GM18508 (cell line): Measurements from ENCODE around the gene NFKB2.

Experiments used
- ATAC-seq: cut with Tn5 transposase; IDR thresholded peaks from one replicate; pipeline ENCODE4 v1.9.1; 2021; ENCODE audit warnings: moderate number of reproducible peaks; ENCODE audit not compliant: insufficient read depth, unreplicated experiment

NFKB2 gene

DNA sequence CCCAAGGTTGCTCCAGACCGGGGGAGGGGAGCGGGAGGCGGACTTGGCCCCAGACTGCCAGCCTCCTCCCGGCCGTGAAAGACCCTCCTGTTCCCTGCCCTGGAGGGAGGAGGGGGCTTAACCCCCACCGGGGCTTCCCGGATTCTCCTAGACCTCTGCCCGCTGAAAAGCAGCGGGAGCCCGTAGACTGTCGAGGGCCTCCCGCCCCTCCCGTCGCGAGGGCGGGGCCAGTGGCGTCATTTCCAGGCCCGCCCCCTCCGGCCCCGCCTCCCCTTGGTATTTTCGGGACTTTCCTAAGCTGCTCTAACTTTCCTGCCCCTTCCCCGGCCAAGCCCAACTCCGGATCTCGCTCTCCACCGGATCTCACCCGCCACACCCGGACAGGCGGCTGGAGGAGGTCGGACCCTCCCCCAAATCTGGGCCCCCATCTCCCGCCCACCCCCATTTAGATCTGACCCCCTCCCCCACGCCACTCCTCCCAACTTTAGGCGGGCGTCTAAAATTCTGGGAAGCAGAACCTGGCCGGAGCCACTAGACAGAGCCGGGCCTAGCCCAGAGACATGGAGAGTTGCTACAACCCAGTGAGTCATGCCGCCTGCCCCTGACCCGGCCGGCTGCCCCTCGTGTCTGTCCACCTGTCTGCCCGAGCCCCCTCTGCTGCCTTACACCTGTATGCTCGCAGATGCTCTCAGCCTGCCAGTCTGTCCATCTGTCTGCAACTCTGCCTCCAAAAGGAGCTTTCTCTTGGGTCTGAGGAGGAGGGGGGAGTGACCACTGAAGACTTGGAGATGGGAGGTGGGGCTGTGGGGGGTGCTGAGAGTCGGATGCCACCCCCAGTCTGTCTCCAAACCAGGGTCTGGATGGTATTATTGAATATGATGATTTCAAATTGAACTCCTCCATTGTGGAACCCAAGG lies at the start of gene NFKB2:
Gene NFKB2, plus strand, starts transcription at position 306 of the 917 bp plus-strand sequence. Its CDS starts 255 bp downstream, at position 561.
- no peak for ATAC-seq

- ATAC-seq: no peak
These were observed 48.2 kb upstream of the NFKB2 start for GRCh38 chr10:102347236-102347828.

DNA sequence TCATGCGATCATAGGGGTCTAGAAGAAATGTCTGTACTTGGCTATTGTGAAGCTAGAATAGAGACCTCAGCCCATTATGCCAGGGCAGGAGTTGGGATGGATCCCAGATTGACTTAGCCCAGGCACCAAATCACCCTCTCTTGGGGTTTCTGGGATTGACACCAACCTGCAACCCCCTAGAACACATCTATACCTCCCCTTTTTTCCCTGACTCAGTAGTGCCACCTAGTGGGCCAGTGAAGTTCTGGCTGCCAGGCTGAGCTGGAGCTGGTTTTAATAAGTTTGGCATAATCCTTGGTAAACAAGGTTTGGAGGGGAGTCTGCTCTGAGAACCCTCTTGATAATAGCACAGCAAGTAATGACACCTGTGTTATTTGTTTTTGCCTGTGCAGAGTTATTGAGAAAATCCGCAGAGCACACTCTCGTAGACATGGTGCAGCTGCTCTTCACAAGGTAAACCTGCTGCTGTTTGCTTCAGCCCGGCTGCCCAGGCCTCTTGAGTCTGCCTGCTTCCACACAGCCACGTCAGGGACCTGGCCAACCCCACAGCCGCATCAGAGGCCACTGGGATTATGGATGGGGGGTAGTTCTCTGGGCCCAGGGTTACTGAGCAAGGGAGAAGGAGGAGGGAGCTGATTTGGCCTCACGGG lies 43.3 kb upstream of the NFKB2 start:
- ATAC-seq: no peak

DNA sequence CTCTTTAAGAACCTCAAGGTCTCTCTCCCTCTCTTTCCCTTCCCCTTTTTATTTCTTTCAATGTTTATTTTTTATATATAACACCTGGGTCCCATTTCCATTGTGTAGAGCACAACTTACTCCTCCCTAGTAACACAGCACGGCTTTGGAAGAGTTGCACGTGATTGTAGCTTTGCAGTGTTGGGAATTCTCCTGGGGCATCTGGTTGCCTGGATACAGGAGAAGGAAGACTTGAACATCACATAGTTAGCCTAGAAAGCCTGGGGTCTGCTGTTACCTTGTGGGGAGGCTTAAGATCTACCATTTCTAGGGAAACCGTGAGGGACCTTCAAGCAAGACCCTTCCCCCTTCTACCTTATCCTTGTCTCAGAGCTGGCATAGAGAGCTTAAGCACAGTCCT lies 41.1 kb upstream of the NFKB2 start:
- no peak for ATAC-seq

DNA sequence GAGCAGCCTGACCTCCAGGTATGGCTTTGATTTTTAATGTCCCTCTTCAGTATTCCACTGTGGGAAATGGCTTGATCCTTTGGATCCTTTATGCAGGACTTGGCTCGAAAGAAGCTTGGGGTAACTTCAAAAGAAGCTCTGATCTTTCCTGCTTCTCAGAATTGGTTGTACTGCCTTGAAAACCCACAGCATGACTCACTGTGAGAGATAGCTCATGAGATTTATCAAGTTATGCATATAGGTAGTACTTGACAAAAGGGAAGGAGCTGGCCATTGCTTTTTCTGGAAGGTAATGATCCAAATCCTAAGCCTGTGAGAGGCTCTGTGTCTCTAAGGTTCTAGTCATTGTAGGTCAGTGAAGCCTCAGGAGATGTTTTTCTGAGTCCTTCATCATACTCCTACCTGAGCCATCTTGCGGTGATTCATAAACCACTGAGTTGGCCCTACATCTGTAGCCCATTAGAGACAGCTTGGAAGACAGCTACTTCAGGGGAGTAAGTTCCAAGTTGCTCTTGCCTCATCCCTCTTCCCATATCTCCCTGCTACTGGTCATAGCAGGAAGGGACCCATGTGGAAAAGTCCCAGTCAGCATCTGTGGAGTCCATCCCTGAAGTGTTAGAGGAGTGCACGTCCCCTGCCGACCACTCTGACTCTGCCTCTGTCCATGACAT lies 36.7 kb upstream of the NFKB2 start:
- ATAC-seq: no peak

- ATAC-seq: no peak
These were observed 28.1 kb upstream of the NFKB2 start for GRCh38 chr10:102367441-102367840.

DNA sequence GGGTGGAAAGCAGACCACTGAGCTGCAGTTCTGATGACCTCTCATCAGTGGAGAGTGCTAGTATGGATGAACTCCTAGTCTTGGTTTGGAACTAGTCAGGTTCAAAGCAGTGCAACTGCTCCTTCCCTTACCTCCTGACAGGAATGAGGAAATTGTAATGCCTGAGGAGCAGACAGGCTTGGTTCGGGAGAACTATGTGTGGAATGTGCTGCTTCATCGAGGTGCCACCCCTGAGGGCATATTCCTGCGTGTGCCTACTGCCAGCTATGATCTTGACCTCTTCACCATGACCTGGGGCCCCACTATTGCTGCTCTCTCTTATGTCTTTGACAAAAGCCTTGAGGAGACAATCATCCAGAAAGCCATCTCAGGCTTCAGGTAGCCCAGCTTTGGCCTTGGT lies 27.4 kb upstream of the NFKB2 start:
- no peak for ATAC-seq

GRCh38 chr10:102371295-102371694 lies 24.2 kb upstream of the NFKB2 start:
- no peak for ATAC-seq

DNA sequence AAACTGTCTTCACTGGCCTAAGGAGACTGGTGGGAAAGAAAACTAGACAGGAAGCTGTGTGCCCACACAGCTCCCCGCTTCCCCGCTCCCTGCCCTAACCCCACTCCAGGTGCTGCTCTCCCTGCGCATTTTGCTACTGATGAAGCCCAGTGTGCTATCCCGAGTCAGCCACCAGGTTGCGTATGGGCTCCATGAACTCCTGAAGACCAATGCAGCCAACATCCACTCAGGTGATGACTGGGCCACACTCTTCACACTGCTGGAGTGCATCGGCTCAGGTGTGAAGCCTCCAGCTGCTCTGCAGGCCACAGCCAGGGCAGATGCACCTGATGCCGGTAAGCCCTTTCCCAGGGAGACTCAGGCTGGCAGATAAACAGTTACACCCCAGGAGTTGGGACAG lies 20.3 kb upstream of the NFKB2 start:
- ATAC-seq: no peak

- ATAC-seq: no peak
These were observed 19.6 kb upstream of the NFKB2 start for GRCh38 chr10:102375867-102376266.

DNA sequence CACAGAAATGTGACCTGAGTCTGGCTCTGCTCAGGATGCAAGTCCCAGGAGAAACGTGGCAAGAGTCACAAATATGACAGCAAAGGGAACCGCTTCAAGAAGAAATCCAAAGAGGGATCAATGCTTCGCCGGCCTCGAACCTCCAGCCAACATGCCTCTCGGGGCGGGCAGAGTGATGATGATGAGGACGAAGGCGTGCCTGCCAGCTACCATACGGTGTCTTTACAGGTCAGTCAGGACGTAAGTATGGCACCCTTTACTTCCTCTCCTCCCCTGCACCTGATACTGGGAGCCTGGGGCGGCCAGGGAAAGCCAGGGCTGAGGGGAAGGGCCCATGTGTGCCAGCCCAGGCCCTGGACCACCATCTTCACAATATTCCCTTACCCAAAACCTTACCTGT lies 18.6 kb upstream of the NFKB2 start:
- no peak for ATAC-seq

DNA sequence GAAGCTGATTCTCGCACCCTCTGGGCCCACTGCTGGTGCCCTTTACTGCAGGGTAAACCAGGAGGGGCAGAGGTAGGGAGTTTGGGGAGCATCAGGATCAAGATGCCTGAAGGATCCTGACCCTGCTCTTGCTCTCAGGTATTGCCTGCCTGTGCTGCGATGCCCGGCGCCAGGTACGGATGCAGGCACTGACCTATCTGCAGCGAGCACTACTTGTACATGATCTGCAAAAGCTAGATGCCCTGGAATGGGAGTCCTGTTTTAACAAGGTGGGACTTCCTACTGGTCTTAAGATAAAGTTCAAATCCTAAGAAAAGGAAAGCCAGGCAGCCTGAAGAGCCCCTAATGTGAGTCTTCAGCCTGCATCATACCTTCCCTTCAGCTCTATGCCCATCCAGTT lies 16.1 kb upstream of the NFKB2 start:
- no peak for ATAC-seq

DNA sequence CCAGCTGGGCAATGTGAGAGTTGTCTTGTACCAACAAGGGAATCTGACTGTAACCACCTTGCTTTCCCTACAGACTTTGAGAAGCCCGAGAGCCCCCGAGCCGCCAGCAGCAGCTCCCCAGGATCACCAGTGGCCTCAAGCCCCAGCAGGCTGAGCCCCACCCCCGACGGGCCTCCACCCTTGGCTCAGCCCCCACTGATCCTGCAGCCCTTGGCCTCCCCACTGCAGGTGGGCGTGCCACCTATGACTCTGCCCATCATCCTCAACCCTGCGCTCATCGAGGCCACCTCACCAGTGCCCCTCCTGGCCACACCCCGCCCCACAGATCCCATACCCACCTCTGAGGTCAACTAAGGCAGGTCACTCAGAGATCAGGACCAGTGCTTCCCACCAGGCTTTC lies 13.5 kb upstream of the NFKB2 start:
- ATAC-seq: no peak

- no peak for ATAC-seq
These were observed 12.6 kb upstream of the NFKB2 start for GRCh38 chr10:102382871-102383270.

- ATAC-seq: no peak
These were observed 11.5 kb upstream of the NFKB2 start for GRCh38 chr10:102384053-102384452.

GRCh38 chr10:102384606-102385429 lies 10.7 kb upstream of the NFKB2 start:
- ATAC-seq: no peak

DNA sequence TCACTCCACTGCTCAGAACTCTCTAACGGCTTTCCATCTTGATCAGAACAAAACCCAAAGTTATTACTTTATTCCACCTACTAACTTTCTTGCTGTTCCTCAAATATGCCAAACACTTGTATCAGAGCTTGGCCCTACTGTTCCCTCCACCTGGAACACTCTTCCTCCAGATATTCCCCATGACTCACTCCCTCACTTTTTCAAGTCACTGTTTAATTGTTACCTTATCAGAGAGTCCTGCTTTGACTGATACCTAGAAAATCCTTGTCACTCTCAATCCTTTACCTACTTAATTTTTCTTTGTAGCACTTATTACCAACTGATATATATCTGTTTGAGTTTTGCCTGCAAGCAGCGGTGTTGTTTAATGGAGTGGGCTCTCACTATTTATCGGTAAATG lies 5.6 kb upstream of the NFKB2 start:
- ATAC-seq: no peak

GRCh38 chr10:102392306-102392705 lies 3.2 kb upstream of the NFKB2 start:
- ATAC-seq: no peak

- no peak for ATAC-seq
These were observed 2.0 kb upstream of the NFKB2 start for GRCh38 chr10:102393411-102394078.
